ENCODE data around the gene MBNL1. TPM values are rescaled to one million over a fixed set of nuclear protein-coding genes. Genes with fewer than 3 reads are reported as not detected.
A peak's percentile ranks its signal among the peaks of the same experiment; 100 is the strongest.

The MBNL1 gene
- total RNA-seq, 2 donors from 2014 or later, result 199 to 327 TPM

- Histone ChIP-seq H3K4me3 (no peak overlapping the region), H3K27me3 (no peaks in the 10 kb centered on the region), H3K9me3 (no peaks in the 10 kb centered on the region), H3K27ac (no peak overlapping the region), H3K4me1 (peaks cover 0 to 89% of the 10 kb centered on the region in 2 donors), H3K36me3 (no peaks in the 10 kb centered on the region)
- TF ChIP-seq CTCF (IDR thresholded peaks at IDR 0.05), result no peak
- no peak for DNase-seq (ENCODE audit: low spot score)
These were observed 16.2 kb downstream of the MBNL1 start for GRCh38 chr3:152284906-152285305.

GRCh38 chr3:152285509-152285908 lies 16.8 kb downstream of the MBNL1 start:
- H3K36me3 ChIP-seq, result no peaks in the 10 kb centered on the region
- no peak overlapping the region for H3K27ac ChIP-seq
- H3K4me1 ChIP-seq, result peaks cover 0 to 89% of the 10 kb centered on the region in 2 donors
- TF ChIP-seq CTCF (IDR thresholded peaks at IDR 0.05), result no peak
- no peak overlapping the region for H3K4me3 ChIP-seq
- no peaks in the 10 kb centered on the region for H3K27me3 ChIP-seq
- H3K9me3 ChIP-seq, result no peaks in the 10 kb centered on the region
- DNase-seq (ENCODE audit: low spot score), result no peak

- peak overlapping the region in 1 of 2 donors; percentile 9 for H3K27ac ChIP-seq
- H3K27me3 ChIP-seq, result no peaks in the 10 kb centered on the region
- H3K36me3 ChIP-seq, result no peaks in the 10 kb centered on the region
- H3K9me3 ChIP-seq, result no peaks in the 10 kb centered on the region
- DNase-seq (ENCODE audit: low spot score), result no peak
- peaks cover 0 to 86% of the 10 kb centered on the region in 2 donors for H3K4me1 ChIP-seq
- no peak for TF ChIP-seq CTCF (IDR thresholded peaks at IDR 0.05)
- H3K4me3 ChIP-seq, result no peak overlapping the region
These were observed 19.3 kb downstream of the MBNL1 start for GRCh38 chr3:152287898-152288576.

- H3K36me3 ChIP-seq, result no peaks in the 10 kb centered on the region
- no peak overlapping the region for H3K4me3 ChIP-seq
- H3K4me1 ChIP-seq, result peaks cover 0 to 86% of the 10 kb centered on the region in 2 donors
- H3K9me3 ChIP-seq, result no peaks in the 10 kb centered on the region
- peak overlapping the region in 1 of 2 donors; percentile 9 for H3K27ac ChIP-seq
- H3K27me3 ChIP-seq, result no peaks in the 10 kb centered on the region
- DNase-seq (ENCODE audit: low spot score), result no peak
- TF ChIP-seq CTCF (IDR thresholded peaks at IDR 0.05), result no peak
These were observed 20.0 kb downstream of the MBNL1 start for GRCh38 chr3:152288681-152289080.

- no peak for DNase-seq (ENCODE audit: low spot score)
- Histone ChIP-seq H3K4me3 (no peak overlapping the region), H3K27ac (peak overlapping the region in 1 of 2 donors; percentile 15), H3K4me1 (peaks cover 0 to 84% of the 10 kb centered on the region in 2 donors), H3K27me3 (no peaks in the 10 kb centered on the region), H3K36me3 (no peaks in the 10 kb centered on the region), H3K9me3 (no peaks in the 10 kb centered on the region)
- TF ChIP-seq CTCF (IDR thresholded peaks at IDR 0.05), result no peak
These were observed 21.0 kb downstream of the MBNL1 start for GRCh38 chr3:152289708-152290107.

GRCh38 chr3:152290374-152290773 lies 21.6 kb downstream of the MBNL1 start:
- TF ChIP-seq CTCF (IDR thresholded peaks at IDR 0.05), result no peak
- no peak for DNase-seq (ENCODE audit: low spot score)
- Histone ChIP-seq H3K9me3 (no peaks in the 10 kb centered on the region), H3K27me3 (no peaks in the 10 kb centered on the region), H3K4me3 (no peak overlapping the region), H3K36me3 (no peaks in the 10 kb centered on the region), H3K4me1 (peaks cover 0 to 84% of the 10 kb centered on the region in 2 donors), H3K27ac (peak overlapping the region in 1 of 2 donors; percentile 15)

Data from right atrium auricular region (tissue), 2 donors.